MCF 10A (cell line): ENCODE data around the gene PRR23C. TPM values are rescaled to one million over a fixed set of nuclear protein-coding genes. Genes with fewer than 3 reads are reported as not detected.
"Not testable (repeated sequence)": the region's sequence is repeated elsewhere in the genome, so short reads cannot be mapped to it uniquely, and the experiment has no call there.

Experiments
- BruUV-seq: library from RNA; stranded (reverse); fragments of 400-500 nt; replicated peaks from 2 replicates; lab custom pipeline; 2021; lab: Mats Ljungman, UMichigan
- CTCF ChIA-PET: fragments of 300-600 bp; sonication (Branson Sonifier 250); formaldehyde crosslinking; extraction: SDS; loops from one replicate; lab custom pipeline; 2021; ENCODE audit warnings: antibody characterized with exemption, inconsistent platforms; lab: Yijun Ruan, JAX
- POLR2A ChIA-PET: fragments of 300-600, 350-650 bp; sonication (Branson Sonifier 250); formaldehyde crosslinking; extraction: SDS; loops from one replicate; lab custom pipeline; 2020; ENCODE audit warnings: antibody characterized with exemption, inconsistent platforms; lab: Yijun Ruan, JAX
- DNase-seq: peaks from one replicate; pipeline ENCODE4 v3.0.0-alpha.2; 2018; ENCODE audit not compliant: unreplicated experiment
- H3K27ac Mint-ChIP-seq: one replicate; pipeline ENCODE4 v1.8.0; 2022; ENCODE audit warnings: mild to moderate bottlenecking, low read depth, mixed read lengths; ENCODE audit not compliant: unreplicated experiment
- H3K27me3 Mint-ChIP-seq: one replicate; pipeline ENCODE4 v1.8.0; 2022; ENCODE audit warnings: mixed read lengths; ENCODE audit not compliant: insufficient read depth, unreplicated experiment
- H3K36me3 Mint-ChIP-seq: one replicate; pipeline ENCODE4 v1.8.0; 2022; ENCODE audit warnings: mild to moderate bottlenecking, moderate library complexity, mixed read lengths; ENCODE audit not compliant: insufficient read depth, unreplicated experiment
- H3K4me1 Mint-ChIP-seq: one replicate; pipeline ENCODE4 v1.8.0; 2022; ENCODE audit warnings: mixed read lengths; ENCODE audit not compliant: insufficient read depth, unreplicated experiment
- H3K4me3 Mint-ChIP-seq: one replicate; pipeline ENCODE4 v1.8.0; 2022; ENCODE audit warnings: mild to moderate bottlenecking, moderate library complexity, mixed read lengths; ENCODE audit not compliant: unreplicated experiment
- H3K9me3 Mint-ChIP-seq: one replicate; pipeline ENCODE4 v1.8.0; 2022; ENCODE audit warnings: mixed read lengths; ENCODE audit not compliant: unreplicated experiment
- intact Hi-C: fragments of 100-400 bp; cut with micrococcal nuclease; formaldehyde crosslinking; loops from 2 replicates; pipeline ENCODE4 v1.14.1; 2022
- total RNA-seq: library from RNA; stranded (reverse); gene quantifications from 2 replicates; pipeline ENCODE4 v1.2.3, GENCODE V29; 2022
- TF ChIP-seq, protein P1 (sequence below): fragments of 200-600 bp; IDR thresholded peaks from one replicate; pipeline ENCODE4 v1.8.0; 2022; ENCODE audit warnings: antibody characterized with exemption, mild to moderate bottlenecking; ENCODE audit not compliant: unreplicated experiment

The PRR23C gene
- total RNA-seq, 1 experiment from 2014 or later, result not detected

GRCh38 chr3:139032326-139033002, 12.2 kb downstream of the PRR23C start:
- no peaks in the 10 kb centered on the region for H3K36me3 Mint-ChIP-seq
- ChIA-PET POLR2A (no interaction called here), CTCF (interaction anchor here (0.7 to 1.5 kb wide), 4 partner anchors 10 to 294 kb away, joined by 3 to 6 read pairs (median 3); no protein-coding TSS in a partner anchor)
- peaks cover 16% of the 10 kb centered on the region for H3K9me3 Mint-ChIP-seq
- no peak overlapping the region for H3K27ac Mint-ChIP-seq
- no peak overlapping the region for H3K4me3 Mint-ChIP-seq
- TF ChIP-seq, protein P1, sequence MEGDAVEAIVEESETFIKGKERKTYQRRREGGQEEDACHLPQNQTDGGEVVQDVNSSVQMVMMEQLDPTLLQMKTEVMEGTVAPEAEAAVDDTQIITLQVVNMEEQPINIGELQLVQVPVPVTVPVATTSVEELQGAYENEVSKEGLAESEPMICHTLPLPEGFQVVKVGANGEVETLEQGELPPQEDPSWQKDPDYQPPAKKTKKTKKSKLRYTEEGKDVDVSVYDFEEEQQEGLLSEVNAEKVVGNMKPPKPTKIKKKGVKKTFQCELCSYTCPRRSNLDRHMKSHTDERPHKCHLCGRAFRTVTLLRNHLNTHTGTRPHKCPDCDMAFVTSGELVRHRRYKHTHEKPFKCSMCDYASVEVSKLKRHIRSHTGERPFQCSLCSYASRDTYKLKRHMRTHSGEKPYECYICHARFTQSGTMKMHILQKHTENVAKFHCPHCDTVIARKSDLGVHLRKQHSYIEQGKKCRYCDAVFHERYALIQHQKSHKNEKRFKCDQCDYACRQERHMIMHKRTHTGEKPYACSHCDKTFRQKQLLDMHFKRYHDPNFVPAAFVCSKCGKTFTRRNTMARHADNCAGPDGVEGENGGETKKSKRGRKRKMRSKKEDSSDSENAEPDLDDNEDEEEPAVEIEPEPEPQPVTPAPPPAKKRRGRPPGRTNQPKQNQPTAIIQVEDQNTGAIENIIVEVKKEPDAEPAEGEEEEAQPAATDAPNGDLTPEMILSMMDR, result no peak
- intact Hi-C loops, result no loop called here
- DNase-seq, result no peak
- BruUV-seq, result no TSS peak
- H3K4me1 Mint-ChIP-seq, result no peaks in the 10 kb centered on the region
- H3K27me3 Mint-ChIP-seq, result peaks cover 14% of the 10 kb centered on the region

GRCh38 chr3:139030576-139030975, 14.1 kb downstream of the PRR23C start:
- H3K36me3 Mint-ChIP-seq, H3K4me3 Mint-ChIP-seq, H3K27ac Mint-ChIP-seq, CTCF ChIA-PET, intact Hi-C loops, BruUV-seq, H3K4me1 Mint-ChIP-seq, DNase-seq: not testable (repeated sequence)
- Mint-ChIP-seq H3K27me3 (peaks cover 14% of the 10 kb centered on the region), H3K9me3 (peaks cover 16% of the 10 kb centered on the region)
- POLR2A ChIA-PET, result interaction anchor here (0.6 kb wide), 1 partner anchor 9 kb away, joined by 4 read pairs; no protein-coding TSS in a partner anchor

- peaks cover 7% of the 10 kb centered on the region for H3K9me3 Mint-ChIP-seq
- no peak overlapping the region for H3K27ac Mint-ChIP-seq
- no TSS peak for BruUV-seq
- ChIA-PET CTCF (no interaction called here), POLR2A (no interaction called here)
- peaks cover 8% of the 10 kb centered on the region for H3K27me3 Mint-ChIP-seq
- TF ChIP-seq, protein P1, result no peak
- no peaks in the 10 kb centered on the region for H3K4me1 Mint-ChIP-seq
- intact Hi-C loops, result no loop called here
- no peaks in the 10 kb centered on the region for H3K36me3 Mint-ChIP-seq
- DNase-seq, result no peak
- no peak overlapping the region for H3K4me3 Mint-ChIP-seq
These were observed 19.7 kb downstream of the PRR23C start for GRCh38 chr3:139024968-139025367.

DNA sequence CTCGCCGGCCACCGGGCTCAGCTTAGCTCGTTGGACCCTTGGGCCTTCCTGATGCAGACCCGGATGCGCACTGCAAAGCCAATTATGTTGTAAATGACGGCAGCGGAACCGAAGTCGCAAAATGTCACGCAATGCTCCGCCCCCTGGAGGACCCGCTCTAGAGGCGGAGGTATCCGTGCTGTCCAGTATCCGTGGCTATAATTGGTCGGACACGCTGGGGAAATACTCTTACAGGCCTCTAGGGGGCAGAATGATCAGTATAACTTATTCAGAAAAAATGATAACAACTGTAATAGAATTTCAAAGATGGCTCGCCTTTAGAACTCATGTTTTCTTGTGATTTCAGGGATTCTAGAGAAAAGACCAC, 23.8 kb downstream of the PRR23C start, which contains the start of gene PRR23B:
Gene PRR23B (minus strand): TSS at position 59 of the 367 bp plus-strand sequence. CDS start 265 bp downstream, outside the sequence.
- H3K36me3 Mint-ChIP-seq, result no peaks in the 10 kb centered on the region
- TF ChIP-seq, protein P1, result no peak

More for the DNA sequence above, 23.8 kb downstream of the PRR23C start, which contains the start of gene PRR23B:
- CTCF ChIA-PET, result no interaction called here
- H3K4me3 Mint-ChIP-seq, result no peak within 1 kb of the TSS
- no TSS peak for BruUV-seq
- intact Hi-C loops, result no loop called here
- DNase-seq, result no peak
- H3K27me3 Mint-ChIP-seq, result no peaks in the 10 kb centered on the region
- H3K4me1 Mint-ChIP-seq, result peaks cover 5% of the 10 kb centered on the region
- H3K9me3 Mint-ChIP-seq, result peaks cover 8% of the 10 kb centered on the region
- H3K27ac Mint-ChIP-seq, result no peak within 1 kb of the TSS
- POLR2A ChIA-PET, result interaction anchor here (0.6 kb wide), 1 partner anchor 44 kb away, joined by 3 read pairs; no protein-coding TSS in a partner anchor
